Fibroblast of mammary gland (primary cell): ENCODE data around the gene EPS8.

ENCODE experiments used
- DNase-seq: peaks from one replicate; pipeline ENCODE4 v3.0.0-alpha.2; 2010; ENCODE audit warnings: low read depth
- H3K4me3 ChIP-seq: 2 replicates; pipeline ENCODE4 v1.5.1; 2011; ENCODE audit warnings: low read depth, mild to moderate bottlenecking, low read length, moderate library complexity; ENCODE audit not compliant: control insufficient read depth
- TF ChIP-seq, protein P1 (sequence below): conservative IDR thresholded peaks from 2 replicates; pipeline ENCODE4 v1.5.1; 2011; ENCODE audit warnings: low read depth, low read length, inconsistent platforms; ENCODE audit not compliant: control insufficient read depth, insufficient read depth

EPS8 gene

DNA sequence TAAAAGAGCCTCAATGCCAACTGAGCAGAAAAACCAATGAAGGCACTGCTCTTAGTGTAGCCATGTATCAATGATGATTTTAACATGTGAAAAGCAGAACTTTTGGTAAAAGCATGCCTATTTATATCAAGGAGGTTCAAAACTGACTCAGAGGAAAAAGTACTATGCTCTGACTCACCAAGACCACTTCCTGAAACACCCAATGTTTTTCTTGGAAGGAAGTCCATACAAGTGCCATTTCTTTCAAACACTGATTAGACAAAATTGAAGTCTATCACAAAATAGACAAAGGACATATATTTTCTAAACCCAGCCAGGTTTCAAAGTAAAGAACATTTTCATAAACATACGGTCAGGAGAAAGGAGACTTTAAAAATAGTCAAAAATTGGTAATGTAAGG is 88.6 kb downstream of the EPS8 start:
- TF ChIP-seq, protein P1, sequence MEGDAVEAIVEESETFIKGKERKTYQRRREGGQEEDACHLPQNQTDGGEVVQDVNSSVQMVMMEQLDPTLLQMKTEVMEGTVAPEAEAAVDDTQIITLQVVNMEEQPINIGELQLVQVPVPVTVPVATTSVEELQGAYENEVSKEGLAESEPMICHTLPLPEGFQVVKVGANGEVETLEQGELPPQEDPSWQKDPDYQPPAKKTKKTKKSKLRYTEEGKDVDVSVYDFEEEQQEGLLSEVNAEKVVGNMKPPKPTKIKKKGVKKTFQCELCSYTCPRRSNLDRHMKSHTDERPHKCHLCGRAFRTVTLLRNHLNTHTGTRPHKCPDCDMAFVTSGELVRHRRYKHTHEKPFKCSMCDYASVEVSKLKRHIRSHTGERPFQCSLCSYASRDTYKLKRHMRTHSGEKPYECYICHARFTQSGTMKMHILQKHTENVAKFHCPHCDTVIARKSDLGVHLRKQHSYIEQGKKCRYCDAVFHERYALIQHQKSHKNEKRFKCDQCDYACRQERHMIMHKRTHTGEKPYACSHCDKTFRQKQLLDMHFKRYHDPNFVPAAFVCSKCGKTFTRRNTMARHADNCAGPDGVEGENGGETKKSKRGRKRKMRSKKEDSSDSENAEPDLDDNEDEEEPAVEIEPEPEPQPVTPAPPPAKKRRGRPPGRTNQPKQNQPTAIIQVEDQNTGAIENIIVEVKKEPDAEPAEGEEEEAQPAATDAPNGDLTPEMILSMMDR, result no peak
- no peak overlapping the region for H3K4me3 ChIP-seq

DNA sequence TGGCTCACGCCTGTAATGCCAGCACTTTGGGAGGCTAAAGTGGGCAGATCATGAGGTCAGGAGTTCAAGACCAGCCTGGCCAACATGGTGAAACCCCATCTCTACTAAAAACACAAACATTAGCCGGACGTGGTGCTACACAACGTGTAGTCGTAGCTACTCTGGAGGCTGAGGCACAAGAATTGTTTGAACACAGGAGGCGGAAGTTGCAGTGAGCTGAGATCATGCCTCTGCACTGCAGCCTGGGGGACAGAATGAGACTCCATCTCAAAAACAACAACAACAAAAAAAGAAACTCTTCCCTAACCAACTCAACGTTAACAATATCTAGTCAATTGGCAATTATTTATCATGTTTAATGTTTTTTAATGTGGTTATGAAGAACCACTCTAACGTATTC is 89.3 kb downstream of the EPS8 start:
- TF ChIP-seq, protein P1, result no peak
- DNase-seq, result no peak
- no peak overlapping the region for H3K4me3 ChIP-seq

More for the DNA sequence above, 88.6 kb downstream of the EPS8 start:
- peak; percentile 96 for DNase-seq

DNA sequence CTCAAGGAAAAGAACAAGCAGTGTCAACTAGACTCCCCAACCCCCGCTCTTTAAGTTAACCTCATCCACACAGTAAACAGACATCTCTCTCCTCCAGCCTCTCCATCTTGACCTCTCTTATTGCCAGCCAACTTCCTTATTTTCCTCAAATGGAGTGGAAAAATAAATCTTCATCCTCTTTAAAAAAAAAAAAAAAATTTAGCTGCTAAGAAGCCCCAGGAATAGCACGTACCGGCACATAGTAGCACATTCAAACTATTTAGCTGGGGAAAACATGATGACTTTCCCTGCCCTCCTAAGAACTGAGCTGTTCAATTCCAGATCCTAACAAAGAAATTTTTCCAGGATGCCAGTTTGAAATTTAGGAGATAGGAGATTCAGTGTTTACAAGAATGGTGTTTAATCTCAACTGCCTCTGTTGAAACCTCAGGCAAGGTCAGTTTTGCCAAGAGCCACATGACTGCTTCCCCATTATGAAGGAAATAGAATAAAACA is 90.8 kb downstream of the EPS8 start:
- TF ChIP-seq, protein P1, result no peak
- H3K4me3 ChIP-seq, result no peak overlapping the region
- DNase-seq, result no peak

DNA sequence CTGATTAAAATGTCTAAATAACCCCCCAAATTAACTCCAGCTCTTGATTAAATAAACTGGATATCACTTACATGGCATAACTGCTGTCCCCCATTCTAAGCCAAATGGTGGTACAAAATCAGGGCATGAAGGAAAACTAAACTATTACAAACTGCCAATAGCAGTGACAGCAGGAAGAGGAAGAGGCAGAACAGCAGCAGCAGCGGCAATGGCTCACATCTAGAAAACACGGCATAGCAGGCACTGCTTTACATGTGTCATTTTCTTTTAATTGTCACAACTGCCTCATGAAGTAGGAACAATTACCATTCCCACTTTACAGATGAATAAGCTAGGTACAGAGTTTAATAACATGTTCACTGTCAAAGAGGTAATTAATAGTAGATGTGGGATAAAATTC is 92.0 kb downstream of the EPS8 start:
- no peak for DNase-seq
- TF ChIP-seq, protein P1, result no peak
- no peak overlapping the region for H3K4me3 ChIP-seq

DNA sequence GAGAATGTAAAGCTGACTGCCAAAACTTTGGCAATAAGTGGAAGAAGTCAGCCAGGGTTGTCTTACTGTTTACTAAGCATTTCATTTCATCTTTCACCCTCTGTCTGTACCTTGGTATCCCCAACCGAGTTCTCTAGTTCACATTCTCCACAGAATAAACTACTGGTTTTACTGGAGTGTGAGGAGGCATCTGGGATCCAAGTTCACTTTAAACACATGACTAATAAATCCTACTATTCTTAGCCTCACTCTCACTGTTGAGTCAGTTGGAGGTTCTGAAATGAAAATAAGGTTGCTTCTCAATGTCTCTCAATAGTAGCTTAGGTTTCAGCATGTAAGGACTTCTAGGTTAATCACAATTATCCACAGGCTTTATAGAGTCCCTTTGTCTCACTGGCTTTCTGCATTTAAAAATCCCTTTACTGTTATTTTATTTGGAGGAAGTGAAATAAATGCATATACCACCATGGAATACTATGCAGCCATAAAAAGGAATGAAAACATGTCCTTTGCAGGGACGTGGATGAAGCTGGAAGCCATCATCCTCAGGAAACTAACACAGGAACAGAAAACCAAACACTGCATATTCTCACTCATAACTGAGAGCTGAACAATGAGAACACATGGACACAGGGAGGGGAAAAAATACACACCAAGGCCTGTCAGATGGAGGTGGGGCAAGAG is 95.8 kb downstream of the EPS8 start:
- peak; percentile 72 for DNase-seq
- H3K4me3 ChIP-seq, result no peak overlapping the region
- TF ChIP-seq, protein P1, result no peak

- TF ChIP-seq, protein P1, result no peak
- no peak overlapping the region for H3K4me3 ChIP-seq
- DNase-seq, result peak; percentile 27
These were observed 97.8 kb downstream of the EPS8 start for GRCh38 chr12:15691388-15691787.

DNA sequence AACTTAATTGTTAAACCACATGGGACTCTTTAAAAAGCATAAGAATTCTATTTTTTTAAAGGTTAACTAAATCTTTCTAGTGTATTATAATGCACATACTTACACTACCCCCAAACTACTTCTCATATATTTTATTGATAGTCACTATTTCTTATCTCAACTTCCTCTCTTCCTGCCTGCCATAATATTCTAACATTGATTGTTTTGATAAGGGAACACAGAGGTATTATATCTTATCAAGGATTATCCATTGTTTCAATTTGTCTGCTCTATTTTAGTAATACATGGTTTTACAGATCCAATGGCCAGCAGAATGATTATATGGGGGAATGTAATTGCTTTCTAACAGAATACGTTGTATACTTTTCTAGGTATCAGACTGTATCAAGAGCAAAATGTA is 98.9 kb downstream of the EPS8 start:
- H3K4me3 ChIP-seq, result no peak overlapping the region
- TF ChIP-seq, protein P1, result no peak
- DNase-seq, result no peak
